ENCODE data around the gene PADI2. TPM values are rescaled to one million over a fixed set of nuclear protein-coding genes. Genes with fewer than 3 reads are reported as not detected.
A peak's percentile ranks its signal among the peaks of the same experiment; 100 is the strongest.

Gene PADI2
- total RNA-seq, 1 experiment from 2014 or later = 3.0 TPM

- no peak for DNase-seq
- no peak overlapping the region for H3K18ac ChIP-seq (ENCODE audit: insufficient read length, low read depth, low read length)
- H3K56ac ChIP-seq (ENCODE audit: insufficient read length, low read depth, low read length) = no peak overlapping the region
- TF ChIP-seq CTCF (conservative IDR thresholded peaks at IDR 0.05) = no peak
- no peak overlapping the region for H2BK15ac ChIP-seq (ENCODE audit: low read depth, low read length)
- no peak overlapping the region for H3T11ph ChIP-seq (ENCODE audit: low read length)
- WGBS (ENCODE audit: extremely low coverage, insufficient read length, low lambda C conversion rate) = no CpG with 5 or more reads among the region's 7 CpGs
- H2BK5ac ChIP-seq (ENCODE audit: insufficient read length, low read length) = no peak overlapping the region
- H4K20me1 ChIP-seq (ENCODE audit: control insufficient read depth, insufficient read depth, insufficient read length) = no peaks in the 10 kb centered on the region
- no peak overlapping the region for H2BK120ac ChIP-seq (ENCODE audit: low read depth, low read length, poor library complexity, severe bottlenecking)
- peaks cover 12% of the 10 kb centered on the region for H3K27me3 Mint-ChIP-seq (ENCODE audit: low read depth)
- H2AFZ ChIP-seq (ENCODE audit: low read length) = no peak overlapping the region
- H4K91ac ChIP-seq (ENCODE audit: insufficient read length, low read depth, low read length) = no peak overlapping the region
- no peak overlapping the region; a peak in 1 of 7 replicates for H3K27ac Mint-ChIP-seq
- no peak overlapping the region for H2AK5ac ChIP-seq (ENCODE audit: insufficient read length, low read length)
- H3K27me3 ChIP-seq (ENCODE audit: insufficient read depth, low read length) = peaks cover 2% of the 10 kb centered on the region; the same call in 1 of the 2 replicates
- H3K4me1 ChIP-seq (ENCODE audit: insufficient read depth, low read length) = peaks cover 6% of the 10 kb centered on the region; the same call in 1 of the 2 replicates
- no peak overlapping the region for H2BK20ac ChIP-seq (ENCODE audit: low read depth, low read length, poor library complexity, severe bottlenecking)
- no peak overlapping the region for H4K5ac ChIP-seq (ENCODE audit: insufficient read length, low read depth, low read length)
- H3K9ac ChIP-seq (ENCODE audit: extremely low read depth, insufficient read length, low read length) = no peak overlapping the region
- H3K4ac ChIP-seq (ENCODE audit: low read depth, low read length) = no peak overlapping the region
- H3K23ac ChIP-seq (ENCODE audit: insufficient read length, low read depth, low read length) = no peak overlapping the region
- H3K23me2 ChIP-seq (ENCODE audit: insufficient read length, low read depth, low read length, poor library complexity, severe bottlenecking) = peaks cover 5% of the 10 kb centered on the region
- no peaks in the 10 kb centered on the region for H3K9me3 ChIP-seq (ENCODE audit: control insufficient read depth, low read depth, low read length)
- peaks cover 16 to 30% of the 10 kb centered on the region in 2 experiments for H3K4me1 Mint-ChIP-seq
- peak overlapping the region in 1 of 2 experiments; percentile 21; a peak in 2 of 5 replicates for H3K4me3 Mint-ChIP-seq
- H3K27ac ChIP-seq (ENCODE audit: insufficient read length, low read depth, low read length) = no peak overlapping the region
- peaks cover 11% of the 10 kb centered on the region for H3K79me2 ChIP-seq (ENCODE audit: insufficient read depth, low read length)
- H3K9me3 Mint-ChIP-seq = no peaks in the 10 kb centered on the region
- H2BK12ac ChIP-seq (ENCODE audit: insufficient read length, low read depth, low read length) = no peak overlapping the region
- H3K4me2 ChIP-seq (ENCODE audit: insufficient read depth, insufficient read length, low read length) = no peak overlapping the region
- H3K14ac ChIP-seq (ENCODE audit: insufficient read depth, low read length) = no peak overlapping the region
- no peak overlapping the region for H4K8ac ChIP-seq (replicated peaks; ENCODE audit: insufficient read length, low read depth, low read length)
- H3K36me3 Mint-ChIP-seq (ENCODE audit: insufficient read depth in 1 of 3, low read depth in 3 of 3) = peaks cover 0 to 6% (median 6%) of the 10 kb centered on the region in 3 experiments; a peak in 4 of 7 replicates
- peaks cover 12% of the 10 kb centered on the region for H3K79me1 ChIP-seq (ENCODE audit: insufficient read depth, low read depth, low read length, poor library complexity, severe bottlenecking)
Observed at GRCh38 chr1:17055801-17056200, 63.5 kb downstream of the PADI2 start.
